ENCODE measurements around the gene C1orf105. TPM values are rescaled to one million over a fixed set of nuclear protein-coding genes. Genes with fewer than 3 reads are reported as not detected.

The C1orf105 gene
- total and polyA plus RNA-seq, 2 of the 13 experiments (the other 11 are each of a cell fraction or from before 2014, with no cell fraction given): 0.15 to 0.45 TPM

DNA sequence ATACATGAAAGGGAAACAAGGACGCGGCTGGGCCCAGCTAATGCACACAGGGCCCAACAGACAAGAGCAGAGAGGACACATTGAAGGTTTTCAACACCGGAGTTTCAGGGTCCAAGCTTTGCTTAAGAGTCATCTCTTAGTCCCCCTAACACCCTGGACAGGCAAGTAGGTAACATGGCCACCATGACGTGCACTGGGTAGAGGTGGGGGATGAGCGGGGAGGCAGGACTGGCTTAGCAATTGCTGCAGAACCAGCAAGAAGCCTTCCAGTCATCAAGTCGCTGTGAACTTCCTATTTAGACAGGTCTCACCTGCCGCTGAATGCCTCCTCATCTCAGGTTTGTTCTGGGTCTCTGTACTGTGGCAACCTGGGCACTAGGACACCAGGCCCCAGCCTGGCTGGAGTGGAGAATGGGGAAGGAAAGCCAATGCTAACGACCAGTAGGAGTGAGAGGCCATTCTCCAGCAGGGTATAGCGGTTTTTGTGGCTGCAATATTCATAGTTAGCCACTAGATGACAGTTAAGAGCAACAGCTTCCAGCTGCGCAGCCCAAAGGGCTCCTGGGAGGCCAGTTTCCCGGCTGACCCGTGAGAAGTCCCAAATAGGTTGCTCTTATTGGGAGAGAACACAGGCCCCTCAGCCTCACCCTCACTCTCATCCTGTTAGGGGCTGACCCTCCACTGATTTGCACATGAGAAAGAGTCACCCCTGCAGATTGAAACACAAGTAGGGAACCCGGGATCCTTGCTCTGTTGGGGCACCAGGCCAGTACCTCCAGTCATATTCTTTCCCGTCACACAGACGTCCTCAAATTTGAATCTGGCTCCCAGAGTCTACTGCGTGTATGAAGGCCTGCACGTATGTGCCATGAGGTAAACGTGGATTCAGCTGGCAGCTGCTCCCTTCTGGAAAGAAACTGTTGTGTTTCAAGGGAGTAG, 29.4 kb downstream of the C1orf105 start (continued):
- TF ChIP-seq, protein P1, sequence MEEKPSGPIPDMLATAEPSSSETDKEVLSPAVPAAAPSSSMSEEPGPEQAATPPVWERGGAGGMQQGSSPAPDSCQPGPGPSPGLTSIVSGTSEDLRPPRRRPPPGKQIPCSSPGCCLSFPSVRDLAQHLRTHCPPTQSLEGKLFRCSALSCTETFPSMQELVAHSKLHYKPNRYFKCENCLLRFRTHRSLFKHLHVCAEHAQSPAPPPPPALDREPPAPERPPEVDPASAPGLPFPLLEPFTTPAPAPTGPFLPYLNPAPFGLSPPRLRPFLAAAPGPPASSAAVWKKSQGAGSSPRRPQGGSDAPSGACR (CRISPR knock-in tag; IDR thresholded peaks at IDR 0.05): no peak
- TF ChIP-seq FOXA3 (CRISPR knock-in tag; IDR thresholded peaks at IDR 0.05) (no peak), ZNF644 (CRISPR knock-in tag; IDR thresholded peaks at IDR 0.05; ENCODE audit: low read depth) (no peak), ZNF775 (CRISPR knock-in tag; IDR thresholded peaks at IDR 0.05; ENCODE audit: borderline replicate concordance) (peak; percentile 67; the same call in 1 of the 2 replicates), ZSCAN31 (CRISPR knock-in tag; IDR thresholded peaks at IDR 0.05; ENCODE audit: low read depth) (no peak; the same call in 1 of the 2 replicates), GATAD1 (CRISPR knock-in tag; IDR thresholded peaks at IDR 0.05) (0 out of 2 replicates have a peak, but pooled peaks have one; percentile 52), ZMYM4 (CRISPR knock-in tag; IDR thresholded peaks at IDR 0.05) (peak; percentile 80), SOX13 (IDR thresholded peaks at IDR 0.05) (no peak), SOX13 (CRISPR knock-in tag; conservative IDR thresholded peaks at IDR 0.05 in 1 of 2, IDR thresholded peaks at IDR 0.05 in 1 of 2) (no peak), SAFB2 (CRISPR knock-in tag; IDR thresholded peaks at IDR 0.05; ENCODE audit: borderline replicate concordance, low read depth) (no peak), CBFB (CRISPR knock-in tag; IDR thresholded peaks at IDR 0.05) (peak; percentile 43; the same call in 1 of the 2 replicates), ZNF703 (CRISPR knock-in tag; IDR thresholded peaks at IDR 0.05; ENCODE audit: borderline replicate concordance) (no peak), ZNF724P (CRISPR knock-in tag; IDR thresholded peaks at IDR 0.05; ENCODE audit: borderline replicate concordance) (no peak), HHEX (CRISPR knock-in tag; IDR thresholded peaks at IDR 0.05) (no peak), ZNF772 (CRISPR knock-in tag; IDR thresholded peaks at IDR 0.05) (peak; percentile 44), ONECUT2 (CRISPR knock-in tag; IDR thresholded peaks at IDR 0.05) (no peak), WIZ (CRISPR knock-in tag; IDR thresholded peaks at IDR 0.05) (peak; percentile 15), CCDC6 (CRISPR knock-in tag; IDR thresholded peaks at IDR 0.05) (peak; percentile 58; the same call in 1 of the 2 replicates), ZNF234 (CRISPR knock-in tag; conservative IDR thresholded peaks at IDR 0.05) (no peak)
- TF ChIP-seq, protein P2, sequence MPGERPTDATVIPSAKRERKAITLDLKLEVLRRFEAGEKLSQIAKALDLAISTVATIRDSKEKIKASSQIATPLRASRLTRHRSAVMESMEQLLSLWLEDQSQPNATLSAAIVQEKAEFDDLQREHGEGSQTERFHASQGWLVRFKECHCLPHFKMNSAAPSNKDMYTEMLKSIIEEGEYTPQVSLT (CRISPR knock-in tag; IDR thresholded peaks at IDR 0.05; ENCODE audit: borderline replicate concordance, low read depth): no peak
- TF ChIP-seq, protein P3, sequence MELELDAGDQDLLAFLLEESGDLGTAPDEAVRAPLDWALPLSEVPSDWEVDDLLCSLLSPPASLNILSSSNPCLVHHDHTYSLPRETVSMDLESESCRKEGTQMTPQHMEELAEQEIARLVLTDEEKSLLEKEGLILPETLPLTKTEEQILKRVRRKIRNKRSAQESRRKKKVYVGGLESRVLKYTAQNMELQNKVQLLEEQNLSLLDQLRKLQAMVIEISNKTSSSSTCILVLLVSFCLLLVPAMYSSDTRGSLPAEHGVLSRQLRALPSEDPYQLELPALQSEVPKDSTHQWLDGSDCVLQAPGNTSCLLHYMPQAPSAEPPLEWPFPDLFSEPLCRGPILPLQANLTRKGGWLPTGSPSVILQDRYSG (CRISPR knock-in tag; IDR thresholded peaks at IDR 0.05): no peak
- TF ChIP-seq, protein P4, sequence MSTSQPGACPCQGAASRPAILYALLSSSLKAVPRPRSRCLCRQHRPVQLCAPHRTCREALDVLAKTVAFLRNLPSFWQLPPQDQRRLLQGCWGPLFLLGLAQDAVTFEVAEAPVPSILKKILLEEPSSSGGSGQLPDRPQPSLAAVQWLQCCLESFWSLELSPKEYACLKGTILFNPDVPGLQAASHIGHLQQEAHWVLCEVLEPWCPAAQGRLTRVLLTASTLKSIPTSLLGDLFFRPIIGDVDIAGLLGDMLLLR (CRISPR knock-in tag; IDR thresholded peaks at IDR 0.05): no peak
- TF ChIP-seq, protein P5, sequence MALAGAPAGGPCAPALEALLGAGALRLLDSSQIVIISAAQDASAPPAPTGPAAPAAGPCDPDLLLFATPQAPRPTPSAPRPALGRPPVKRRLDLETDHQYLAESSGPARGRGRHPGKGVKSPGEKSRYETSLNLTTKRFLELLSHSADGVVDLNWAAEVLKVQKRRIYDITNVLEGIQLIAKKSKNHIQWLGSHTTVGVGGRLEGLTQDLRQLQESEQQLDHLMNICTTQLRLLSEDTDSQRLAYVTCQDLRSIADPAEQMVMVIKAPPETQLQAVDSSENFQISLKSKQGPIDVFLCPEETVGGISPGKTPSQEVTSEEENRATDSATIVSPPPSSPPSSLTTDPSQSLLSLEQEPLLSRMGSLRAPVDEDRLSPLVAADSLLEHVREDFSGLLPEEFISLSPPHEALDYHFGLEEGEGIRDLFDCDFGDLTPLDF (CRISPR knock-in tag; IDR thresholded peaks at IDR 0.05): no peak
- TF ChIP-seq, protein P6, sequence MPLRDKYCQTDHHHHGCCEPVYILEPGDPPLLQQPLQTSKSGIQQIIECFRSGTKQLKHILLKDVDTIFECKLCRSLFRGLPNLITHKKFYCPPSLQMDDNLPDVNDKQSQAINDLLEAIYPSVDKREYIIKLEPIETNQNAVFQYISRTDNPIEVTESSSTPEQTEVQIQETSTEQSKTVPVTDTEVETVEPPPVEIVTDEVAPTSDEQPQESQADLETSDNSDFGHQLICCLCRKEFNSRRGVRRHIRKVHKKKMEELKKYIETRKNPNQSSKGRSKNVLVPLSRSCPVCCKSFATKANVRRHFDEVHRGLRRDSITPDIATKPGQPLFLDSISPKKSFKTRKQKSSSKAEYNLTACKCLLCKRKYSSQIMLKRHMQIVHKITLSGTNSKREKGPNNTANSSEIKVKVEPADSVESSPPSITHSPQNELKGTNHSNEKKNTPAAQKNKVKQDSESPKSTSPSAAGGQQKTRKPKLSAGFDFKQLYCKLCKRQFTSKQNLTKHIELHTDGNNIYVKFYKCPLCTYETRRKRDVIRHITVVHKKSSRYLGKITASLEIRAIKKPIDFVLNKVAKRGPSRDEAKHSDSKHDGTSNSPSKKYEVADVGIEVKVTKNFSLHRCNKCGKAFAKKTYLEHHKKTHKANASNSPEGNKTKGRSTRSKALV (CRISPR knock-in tag; IDR thresholded peaks at IDR 0.05): 0 out of 2 replicates have a peak, but pooled peaks have one; percentile 33

Measured in HepG2 (cell line).